Mammary epithelial cell (primary cell): ENCODE measurements around the gene PPARA.

Experiments
- EZH2 ChIP-seq: IDR thresholded peaks from 2 replicates; pipeline ENCODE4 v1.6.1; 2012; ENCODE audit warnings: low read length, inconsistent platforms, borderline replicate concordance
- TF ChIP-seq, protein P1 (sequence below), 2 donors: IDR thresholded peaks in 1 of 2; conservative IDR thresholded peaks in 1 of 2; 2 replicates each; pipeline ENCODE4 v1.5.1; 2011 to 2012; ENCODE audit warnings: inconsistent platforms in 2 of 2, low read length in 2 of 2, mild to moderate bottlenecking in 2 of 2, control low read depth in 1 of 2, low read depth in 1 of 2; ENCODE audit not compliant: insufficient read depth in 1 of 2; ENCODE audit errors: extremely low read depth in 1 of 2

DNA sequence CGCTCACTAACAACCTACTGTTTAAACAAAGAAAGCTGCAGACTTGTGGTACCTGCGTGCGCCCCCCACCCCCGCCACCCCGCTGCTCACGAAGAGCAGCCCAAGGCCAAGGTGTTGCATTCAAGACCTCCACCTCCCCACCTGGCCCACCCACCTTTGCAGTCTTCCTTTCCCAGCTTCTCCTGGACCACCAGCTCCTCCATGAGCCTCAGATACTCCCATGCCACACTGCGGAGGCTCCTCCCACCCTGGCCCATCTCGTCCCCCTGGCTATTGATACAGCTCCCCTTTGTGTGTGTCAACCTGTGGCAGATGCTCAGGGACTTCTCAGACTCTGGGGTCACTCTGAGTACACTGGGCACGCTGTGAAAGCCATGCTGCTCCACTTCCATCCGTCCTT, 95.9 kb downstream of the PPARA start:
- TF ChIP-seq, protein P1, sequence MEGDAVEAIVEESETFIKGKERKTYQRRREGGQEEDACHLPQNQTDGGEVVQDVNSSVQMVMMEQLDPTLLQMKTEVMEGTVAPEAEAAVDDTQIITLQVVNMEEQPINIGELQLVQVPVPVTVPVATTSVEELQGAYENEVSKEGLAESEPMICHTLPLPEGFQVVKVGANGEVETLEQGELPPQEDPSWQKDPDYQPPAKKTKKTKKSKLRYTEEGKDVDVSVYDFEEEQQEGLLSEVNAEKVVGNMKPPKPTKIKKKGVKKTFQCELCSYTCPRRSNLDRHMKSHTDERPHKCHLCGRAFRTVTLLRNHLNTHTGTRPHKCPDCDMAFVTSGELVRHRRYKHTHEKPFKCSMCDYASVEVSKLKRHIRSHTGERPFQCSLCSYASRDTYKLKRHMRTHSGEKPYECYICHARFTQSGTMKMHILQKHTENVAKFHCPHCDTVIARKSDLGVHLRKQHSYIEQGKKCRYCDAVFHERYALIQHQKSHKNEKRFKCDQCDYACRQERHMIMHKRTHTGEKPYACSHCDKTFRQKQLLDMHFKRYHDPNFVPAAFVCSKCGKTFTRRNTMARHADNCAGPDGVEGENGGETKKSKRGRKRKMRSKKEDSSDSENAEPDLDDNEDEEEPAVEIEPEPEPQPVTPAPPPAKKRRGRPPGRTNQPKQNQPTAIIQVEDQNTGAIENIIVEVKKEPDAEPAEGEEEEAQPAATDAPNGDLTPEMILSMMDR (conservative IDR thresholded peaks at IDR 0.05 in 1 of 2, IDR thresholded peaks at IDR 0.05 in 1 of 2; ENCODE audit: extremely low read depth in 1 of 2, insufficient read depth in 1 of 2, low read depth in 1 of 2, low read length in 2 of 2): no peak
- no peak for TF ChIP-seq EZH2
